ENCODE results near the gene CFAP107.

Gene CFAP107

GRCh38 chr1:12745126-12745991, 641 bp upstream of the CFAP107 start:
- DNase-seq = no peak

DNA sequence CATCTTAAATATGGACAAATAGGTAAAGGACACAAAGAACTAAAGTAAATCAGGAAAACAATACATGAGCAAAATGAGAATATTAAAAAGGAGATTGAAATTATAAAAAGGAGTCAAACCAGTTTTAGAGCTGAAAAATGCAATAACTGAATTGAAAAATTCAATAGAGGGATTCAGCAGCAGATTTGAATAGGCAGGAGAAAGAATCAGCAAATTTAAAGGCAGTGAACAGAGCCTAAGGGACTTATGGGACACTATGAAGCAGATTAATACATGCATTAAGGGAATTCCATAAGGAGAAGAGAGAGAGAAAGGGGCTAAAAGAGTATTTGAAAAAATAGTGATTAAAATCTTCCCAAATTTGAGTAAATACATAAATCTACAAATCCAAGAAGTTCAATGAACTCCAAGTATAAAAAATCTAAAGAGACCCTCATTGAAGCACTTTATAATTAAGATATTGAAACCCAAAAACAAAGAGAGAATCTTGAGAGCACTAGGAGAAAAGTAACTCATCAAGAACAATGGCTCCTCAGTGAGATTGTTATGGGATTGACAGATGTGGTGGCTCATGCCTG, 2.9 kb downstream of the CFAP107 start:
- no peak for DNase-seq

GRCh38 chr1:12754738-12755137, 8.7 kb downstream of the CFAP107 start:
- no peak for DNase-seq

DNA sequence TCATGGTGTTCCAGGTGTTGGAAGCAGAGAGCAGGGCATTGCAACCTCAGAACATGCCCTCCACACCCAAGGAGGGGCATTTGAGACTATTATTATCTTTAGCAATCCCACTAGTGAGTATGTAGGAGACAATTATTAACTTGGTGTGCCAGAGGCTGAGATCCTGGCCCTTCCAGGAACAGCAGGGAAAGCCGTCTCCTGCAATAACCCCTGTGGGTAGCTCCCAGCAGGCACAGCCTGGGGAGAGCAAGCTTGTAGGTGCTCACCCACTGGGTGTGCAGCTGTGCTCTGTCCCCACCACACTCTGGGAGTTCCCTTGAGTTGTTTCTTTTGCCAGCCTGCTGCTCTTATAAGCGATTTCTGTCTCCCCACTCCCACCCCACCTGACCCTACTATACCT, 10.3 kb downstream of the CFAP107 start:
- DNase-seq = no peak

GRCh38 chr1:12756768-12757413, 10.9 kb downstream of the CFAP107 start:
- no peak for DNase-seq

DNA sequence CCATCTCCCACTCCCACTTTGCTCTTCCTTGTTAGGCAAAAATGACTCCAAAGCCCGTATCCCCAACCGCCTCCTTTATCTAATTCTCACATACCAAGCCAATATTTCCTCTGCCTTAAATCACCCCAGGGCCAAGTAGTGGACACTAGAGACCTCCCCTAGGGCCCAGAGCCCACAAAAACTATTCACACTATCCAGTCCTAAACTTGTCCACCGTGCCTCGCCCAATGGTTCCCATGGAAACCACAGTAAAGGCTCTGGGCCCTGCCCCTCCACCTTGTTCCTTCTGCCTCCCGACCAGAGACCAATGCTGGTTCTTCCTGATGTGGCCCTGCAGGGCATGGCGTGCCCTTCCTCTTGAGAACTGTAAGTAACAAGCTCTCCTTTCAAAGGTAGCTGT, 11.8 kb downstream of the CFAP107 start:
- no peak for DNase-seq

- no peak for DNase-seq
Observed at GRCh38 chr1:12760256-12760795, 14.3 kb downstream of the CFAP107 start.

DNA sequence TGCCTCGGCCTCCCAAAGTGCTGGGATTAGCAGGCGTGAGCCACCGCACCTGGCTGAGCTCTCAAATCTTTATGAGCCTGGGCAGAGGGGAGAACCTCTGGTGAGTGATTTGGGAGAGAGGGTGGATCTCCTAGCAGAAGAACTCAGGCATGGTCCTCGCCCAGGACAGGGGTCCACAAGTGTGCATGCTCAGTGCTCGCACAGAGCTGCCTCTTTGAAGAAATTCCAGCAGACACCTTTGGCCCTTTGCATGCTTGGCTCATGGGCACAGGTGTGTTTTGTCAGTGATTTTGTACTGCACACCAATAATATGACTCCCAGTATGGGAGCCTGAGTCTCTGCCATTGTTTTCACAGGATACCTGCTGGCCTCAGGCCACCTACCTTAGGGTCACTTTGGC, 15.8 kb downstream of the CFAP107 start:
- DNase-seq = no peak

GRCh38 chr1:12762766-12763165, 16.8 kb downstream of the CFAP107 start:
- no peak for DNase-seq

- no peak for DNase-seq
Observed at GRCh38 chr1:12763479-12763878, 17.5 kb downstream of the CFAP107 start.

DNA sequence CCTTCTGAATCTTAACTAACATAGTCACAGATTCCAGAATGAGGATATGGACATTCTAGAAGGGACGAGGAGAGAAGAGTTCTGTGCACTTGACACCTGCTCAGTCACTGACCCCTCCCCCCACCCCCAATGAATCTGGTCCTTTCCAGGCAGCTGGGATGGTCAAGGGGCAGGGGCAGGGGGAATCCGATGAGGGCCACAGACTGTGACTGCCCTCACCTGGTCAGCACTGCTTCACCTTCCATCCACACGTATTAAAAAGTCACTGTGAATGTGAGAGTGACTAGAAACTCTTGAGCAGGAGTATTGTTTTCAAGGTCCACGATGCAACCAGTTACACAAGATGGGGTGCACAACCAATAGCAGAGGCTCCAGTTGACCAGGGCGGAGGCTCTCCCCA, 18.0 kb downstream of the CFAP107 start:
- no peak for DNase-seq

DNA sequence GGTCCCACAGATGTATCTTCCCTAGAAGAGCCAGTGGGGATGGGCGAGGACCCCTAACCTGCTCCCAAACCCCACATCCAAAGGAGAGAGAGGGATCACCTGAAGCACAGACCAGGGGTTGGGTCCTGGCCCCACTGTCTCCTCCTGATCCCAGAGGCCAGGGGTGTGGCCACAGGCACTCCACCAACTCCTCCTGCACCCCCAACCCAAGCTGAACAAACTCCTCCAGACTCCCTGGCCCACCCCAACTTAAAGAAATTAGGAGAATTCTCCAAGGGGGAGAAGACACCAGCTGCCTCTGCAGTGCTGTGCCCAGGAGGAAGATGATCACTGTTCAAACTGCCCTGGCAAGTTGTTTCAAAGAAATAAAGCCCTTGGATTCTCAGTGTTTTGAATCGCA, 23.0 kb downstream of the CFAP107 start:
- DNase-seq = no peak

DNA sequence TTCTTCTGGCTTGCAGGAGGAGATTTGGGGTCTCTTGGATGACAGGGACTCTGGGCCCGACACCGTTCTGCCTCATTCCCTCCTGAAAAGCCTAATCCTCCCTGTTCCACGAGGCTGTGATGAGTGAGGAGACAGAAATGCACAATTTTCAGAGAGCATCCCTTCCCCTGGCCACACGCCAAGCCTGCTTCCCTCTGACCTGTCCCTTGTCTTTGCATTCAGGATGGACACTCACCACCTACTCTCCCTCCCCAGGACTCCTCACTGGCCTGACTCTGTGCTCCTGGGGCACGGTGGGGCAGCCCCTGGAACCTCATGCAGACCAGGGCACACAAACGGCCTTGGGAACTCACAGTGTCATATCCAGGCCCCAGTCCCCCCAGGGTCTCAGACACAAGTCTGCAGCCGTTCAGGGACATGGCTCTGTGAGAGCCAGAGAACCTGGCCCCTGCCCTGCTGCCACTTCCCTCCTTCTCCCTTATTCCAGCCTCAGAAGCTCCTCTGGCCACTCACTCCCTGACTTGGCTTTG, 24.0 kb downstream of the CFAP107 start:
- no peak for DNase-seq

DNA sequence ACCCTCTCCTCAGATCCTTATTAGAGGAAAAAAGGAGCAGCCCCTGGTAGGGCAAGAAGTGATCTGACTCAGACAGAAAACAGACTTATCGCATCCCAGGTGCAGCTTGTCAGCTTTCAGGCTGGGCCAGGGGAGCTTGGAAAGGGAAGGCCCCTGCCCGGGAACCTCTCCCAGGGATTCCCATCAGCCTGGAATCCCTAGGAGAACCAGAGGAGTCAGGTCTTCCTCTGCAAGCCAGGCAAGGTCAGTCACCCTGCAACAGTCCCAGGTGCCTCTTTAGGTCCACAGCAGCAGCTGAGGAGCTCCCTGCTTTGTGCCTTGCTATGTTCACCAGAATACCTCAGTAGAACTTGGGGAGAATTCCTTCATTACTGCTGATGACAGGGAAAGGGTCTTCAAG, 24.6 kb downstream of the CFAP107 start:
- DNase-seq = no peak

DNA sequence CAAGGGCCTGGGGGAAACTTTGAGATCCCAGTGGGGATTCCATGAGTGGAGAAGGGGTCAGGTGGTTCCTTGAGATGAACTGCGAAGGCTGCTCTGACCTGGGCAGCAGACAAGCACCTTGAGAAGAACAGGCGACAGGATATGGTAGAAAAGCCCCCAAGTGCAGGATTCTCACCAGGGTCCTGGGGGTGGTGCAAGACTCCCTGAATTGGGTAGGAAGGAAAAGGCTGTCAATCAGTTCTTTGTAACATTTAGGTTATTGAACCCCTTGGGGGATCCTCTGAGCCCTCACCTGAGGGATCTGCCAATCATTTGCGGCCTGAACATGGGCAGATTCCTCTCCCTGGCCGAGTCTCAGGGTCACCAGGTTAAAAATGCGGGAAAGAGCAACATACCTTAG, 25.2 kb downstream of the CFAP107 start:
- DNase-seq = no peak

DNA sequence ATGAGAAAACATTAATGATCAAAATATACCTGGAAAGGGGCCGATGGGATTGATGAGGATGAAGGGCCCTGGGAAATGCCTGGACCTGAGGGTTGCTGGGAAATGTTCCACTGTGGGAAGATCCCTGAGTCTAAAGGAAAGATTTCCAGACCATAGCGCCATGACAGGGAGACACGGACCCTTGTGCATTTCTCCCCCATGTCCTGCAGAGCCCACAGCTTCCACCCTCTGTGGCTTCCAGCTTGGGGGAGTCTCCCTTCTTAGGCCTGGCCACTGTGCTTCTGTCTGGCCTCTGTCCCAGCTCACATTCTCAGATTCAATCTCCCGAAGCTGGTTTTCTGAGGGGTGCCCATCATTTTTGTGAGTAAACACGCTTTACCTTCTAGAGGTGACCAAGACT, 26.5 kb downstream of the CFAP107 start:
- DNase-seq = no peak

DNA sequence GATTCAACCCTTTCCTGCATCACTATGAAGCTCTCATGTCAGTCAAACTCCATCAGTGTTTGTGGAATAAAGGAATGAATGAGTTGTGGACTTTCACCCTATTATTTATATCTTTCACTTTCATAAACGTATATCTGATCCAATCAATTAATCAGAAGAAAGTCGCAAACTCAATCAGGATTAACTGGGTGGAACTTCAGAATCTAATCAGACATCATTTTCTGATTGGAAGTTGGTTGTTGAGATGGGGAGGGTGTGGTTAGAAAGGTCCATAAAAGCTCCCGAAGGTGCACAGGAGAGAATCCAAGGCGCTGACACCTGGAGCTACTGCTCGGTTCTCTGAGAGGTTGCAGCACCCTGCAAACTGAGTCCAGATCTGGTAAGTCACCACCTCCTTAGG, 27.4 kb downstream of the CFAP107 start, which contains the start of gene PRAMEF12:
TSS of gene PRAMEF12 (plus strand) at position 301 of the 400 bp plus-strand sequence. CDS start 1,130 bp downstream, outside the sequence.
- DNase-seq = no peak

DNA sequence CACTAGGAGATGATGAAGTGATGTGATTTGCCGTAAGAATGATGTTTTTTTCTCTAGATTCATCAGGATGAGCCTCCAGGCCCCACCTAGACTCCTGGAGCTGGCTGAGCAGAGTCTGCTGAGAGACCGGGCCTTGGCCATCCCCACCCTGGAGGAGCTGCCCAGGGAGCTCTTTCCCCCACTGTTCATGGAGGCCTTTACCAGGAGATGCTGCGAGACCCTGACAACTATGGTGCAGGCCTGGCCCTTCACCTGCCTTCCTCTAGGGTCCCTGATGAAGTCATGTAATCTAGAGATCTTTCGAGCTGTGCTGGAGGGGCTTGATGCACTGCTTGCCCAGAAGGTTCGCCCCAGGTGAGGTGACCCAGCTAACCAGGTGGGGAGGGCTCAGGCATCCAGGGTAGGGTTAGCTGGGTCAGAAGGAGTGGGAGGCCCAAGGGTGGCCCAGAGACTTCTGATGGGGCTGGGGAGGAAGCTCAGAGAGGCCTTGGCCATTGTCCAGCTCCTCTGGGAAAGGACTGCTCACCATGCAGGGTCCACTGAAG, 28.9 kb downstream of the CFAP107 start:
- no peak for DNase-seq

DNA sequence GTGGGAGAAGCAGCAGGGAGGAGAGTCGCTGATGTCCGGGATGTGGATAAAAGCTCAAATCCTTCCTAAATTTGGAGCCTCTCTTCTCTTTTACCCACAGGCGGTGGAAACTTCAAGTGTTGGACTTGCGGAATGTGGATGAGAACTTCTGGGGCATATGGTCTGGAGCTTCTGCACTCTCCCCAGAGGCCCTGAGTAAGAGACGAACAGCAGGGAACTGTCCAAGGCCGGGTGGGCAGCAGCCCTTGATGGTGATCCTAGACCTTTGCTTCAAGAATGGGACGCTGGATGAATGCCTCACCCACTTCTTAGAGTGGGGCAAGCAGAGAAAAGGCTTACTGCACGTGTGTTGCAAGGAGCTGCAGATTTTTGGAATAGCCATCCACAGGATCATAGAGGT, 29.4 kb downstream of the CFAP107 start:
- DNase-seq = no peak

GRCh38 chr1:12776801-12777557, 31.0 kb downstream of the CFAP107 start:
- DNase-seq = no peak

GRCh38 chr1:12778061-12778460, 32.1 kb downstream of the CFAP107 start:
- no peak for DNase-seq

DNA sequence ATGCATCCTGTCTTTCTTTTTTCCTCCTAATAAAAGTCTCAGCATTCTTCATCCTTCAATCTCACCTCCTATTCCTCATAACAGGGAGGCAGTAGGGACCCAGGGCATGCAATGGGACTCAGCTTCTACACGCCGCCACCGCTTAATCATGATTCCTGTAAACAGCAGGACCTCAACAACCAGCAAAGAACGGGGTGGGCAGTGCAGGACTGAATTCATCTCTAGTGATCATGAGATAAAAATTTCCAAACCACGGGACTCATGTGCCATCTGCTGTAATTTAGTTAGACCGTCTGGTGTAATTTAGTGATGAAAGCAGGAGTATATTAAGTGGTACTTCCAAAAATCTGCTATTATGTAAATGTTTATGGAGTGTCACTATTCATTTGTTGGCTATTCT, 32.9 kb downstream of the CFAP107 start:
- DNase-seq = no peak
